Neuronal stem cell (in vitro differentiated cells): Measurements from ENCODE around the gene HIBADH.

Experiments used
- DNase-seq: peaks from one replicate; pipeline ENCODE4 v3.0.0-alpha.2; 2013; ENCODE audit warnings: low spot score
- H2AFZ ChIP-seq: one replicate; pipeline ENCODE4 v1.6.1; 2013; ENCODE audit warnings: mild to moderate bottlenecking, low read length, inconsistent platforms
- H2AK5ac ChIP-seq: 2 replicates; pipeline ENCODE4 v1.6.1; 2013; ENCODE audit warnings: low read depth, mild to moderate bottlenecking, inconsistent platforms, low read length, moderate library complexity, mixed read lengths
- H2BK120ac ChIP-seq: 2 replicates; pipeline ENCODE4 v1.6.1; 2013; ENCODE audit warnings: low read depth, mild to moderate bottlenecking, inconsistent platforms, low read length, moderate library complexity, mixed read lengths
- H2BK12ac ChIP-seq: one replicate; pipeline ENCODE4 v1.6.1; 2013; ENCODE audit warnings: low read length, inconsistent platforms
- H2BK15ac ChIP-seq: 2 replicates; pipeline ENCODE4 v1.6.1; 2013; ENCODE audit warnings: mild to moderate bottlenecking, low read length, inconsistent platforms, mixed read lengths
- H2BK5ac ChIP-seq: one replicate; pipeline ENCODE4 v1.6.1; 2013; ENCODE audit warnings: inconsistent platforms, mild to moderate bottlenecking, low read length, moderate library complexity
- H3K14ac ChIP-seq: one replicate; pipeline ENCODE4 v1.6.1; 2013; ENCODE audit warnings: low read length, inconsistent platforms
- H3K18ac ChIP-seq: 2 replicates; pipeline ENCODE4 v1.6.1; 2013; ENCODE audit warnings: low read length, inconsistent platforms
- H3K23ac ChIP-seq: 2 replicates; pipeline ENCODE4 v1.6.1; 2013; ENCODE audit warnings: low read depth, mild to moderate bottlenecking, mixed read lengths, low read length, inconsistent platforms; ENCODE audit not compliant: poor library complexity
- H3K27ac ChIP-seq: replicated peaks from 3 replicates; pipeline ENCODE4 v1.5.1; 2013; ENCODE audit warnings: low read length, inconsistent platforms
- H3K27me3 ChIP-seq, 3 experiments: 2 replicates each; pipeline ENCODE4 v1.6.1; 2013; ENCODE audit warnings: low read length in 3 of 3, mild to moderate bottlenecking in 2 of 3, inconsistent platforms in 1 of 3, low read depth in 1 of 3, mixed read lengths in 1 of 3, moderate library complexity in 1 of 3; ENCODE audit not compliant: control insufficient read depth in 3 of 3, insufficient read depth in 3 of 3
- H3K36me3 ChIP-seq, 2 donors: replicated peaks in 1 of 2; 2 replicates each; pipeline ENCODE4 v1.6.1; 2013; ENCODE audit warnings: low read length in 2 of 2; ENCODE audit not compliant: control insufficient read depth in 2 of 2, insufficient read depth in 2 of 2
- H3K4ac ChIP-seq: 2 replicates; pipeline ENCODE4 v1.6.1; 2013; ENCODE audit warnings: inconsistent platforms, mild to moderate bottlenecking, low read length, moderate library complexity
- H3K4me1 ChIP-seq, 2 donors: 1 replicate in 1 of 2; 2 replicates in 1 of 2; pipeline ENCODE4 v1.6.1; 2013; ENCODE audit warnings: low read length in 2 of 2, low read depth in 1 of 2; ENCODE audit not compliant: control insufficient read depth in 2 of 2, insufficient read depth in 1 of 2
- H3K4me2 ChIP-seq: one replicate; pipeline ENCODE4 v1.6.1; 2013; ENCODE audit warnings: mild to moderate bottlenecking, low read length, inconsistent platforms; ENCODE audit not compliant: insufficient read depth, poor library complexity, severe bottlenecking
- H3K4me3 ChIP-seq, 2 donors: 2 replicates each; pipeline ENCODE4 v1.5.1; 2013; ENCODE audit warnings: low read length in 2 of 2, mild to moderate bottlenecking in 2 of 2, inconsistent platforms in 1 of 2, moderate library complexity in 1 of 2
- H3K79me1 ChIP-seq: one replicate; pipeline ENCODE4 v1.6.1; 2013; ENCODE audit warnings: low read depth, mild to moderate bottlenecking, inconsistent platforms, low read length, moderate library complexity
- H3K9ac ChIP-seq: one replicate; pipeline ENCODE4 v1.6.1; 2013; ENCODE audit warnings: mild to moderate bottlenecking, low read depth, low read length, inconsistent platforms; ENCODE audit not compliant: poor library complexity
- H3K9me3 ChIP-seq, 2 donors: replicated peaks in 1 of 2; 2 replicates each; pipeline versions ENCODE3 to v1.6.1; 2013; ENCODE audit warnings: low read length in 2 of 2, mild to moderate bottlenecking in 2 of 2, inconsistent platforms in 1 of 2, low read depth in 1 of 2, mixed read lengths in 1 of 2, moderate library complexity in 1 of 2; ENCODE audit not compliant: control insufficient read depth in 2 of 2, insufficient read depth in 1 of 2
- H4K8ac ChIP-seq: one replicate; pipeline ENCODE4 v1.6.1; 2013; ENCODE audit warnings: low read depth, mild to moderate bottlenecking, inconsistent platforms, low read length, moderate library complexity
- H4K91ac ChIP-seq: one replicate; pipeline ENCODE4 v1.6.1; 2013; ENCODE audit warnings: low read length, low read depth, mild to moderate bottlenecking, inconsistent platforms; ENCODE audit not compliant: poor library complexity
- WGBS, 2 donors: extraction: QIAGEN DNeasy Blood & Tissue Kit; methylation state at CpG; one replicate each; pipeline ENCODE4 v1.1.7; 2013; ENCODE audit warnings: missing lambda C conversion rate in 2 of 2, mixed read lengths in 1 of 2; ENCODE audit not compliant: insufficient read length in 2 of 2, insufficient replicate concordance in 1 of 2; ENCODE audit errors: extremely low coverage in 2 of 2; 5-methylcytosine and 5-hydroxymethylcytosine counted together

The HIBADH gene

DNA sequence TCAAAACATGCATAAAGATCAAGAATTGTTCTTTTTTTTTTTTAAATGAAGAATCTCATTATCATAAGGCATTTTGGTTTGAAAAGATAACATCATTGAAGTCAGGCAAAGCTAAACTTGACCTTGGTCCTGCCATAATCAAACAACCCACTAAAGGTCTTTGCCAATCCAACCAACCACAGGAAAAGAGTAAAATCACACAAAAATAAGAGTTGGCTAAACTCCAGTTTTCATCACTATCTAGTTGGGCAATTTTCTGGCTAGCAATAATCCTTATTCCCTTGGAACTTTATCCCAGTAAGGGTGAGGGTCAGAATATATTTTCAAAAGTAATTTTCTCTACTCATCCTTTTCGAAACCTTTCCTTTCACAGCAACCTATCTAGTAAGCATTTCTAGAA lies 62.4 kb downstream of the HIBADH start:
- no peak overlapping the region for H4K91ac ChIP-seq
- no peaks in the 10 kb centered on the region for H3K9me3 ChIP-seq
- no peak for DNase-seq
- no peak overlapping the region for H3K4me3 ChIP-seq
- peaks cover 3 to 22% of the 10 kb centered on the region in 2 donors for H3K4me1 ChIP-seq
- H3K23ac ChIP-seq, result no peak overlapping the region
- no peak overlapping the region for H2BK5ac ChIP-seq
- no peak overlapping the region for H2BK120ac ChIP-seq
- H2AK5ac ChIP-seq, result no peak overlapping the region
- no peak overlapping the region for H3K4me2 ChIP-seq
- no peak overlapping the region for H3K14ac ChIP-seq
- no peak overlapping the region for H3K27ac ChIP-seq
- no peak overlapping the region for H2AFZ ChIP-seq
- H3K36me3 ChIP-seq, result no peaks in the 10 kb centered on the region
- H3K4ac ChIP-seq, result no peak overlapping the region
- H2BK15ac ChIP-seq, result no peak overlapping the region
- no peak overlapping the region for H4K8ac ChIP-seq
- H3K9ac ChIP-seq, result no peak overlapping the region
- WGBS, 2 donors, result no CpG with 5 or more reads among the region's 1 CpG
- H2BK12ac ChIP-seq, result no peak overlapping the region
- H3K27me3 ChIP-seq, result no peaks in the 10 kb centered on the region
- H3K18ac ChIP-seq, result no peak overlapping the region
- H3K79me1 ChIP-seq, result no peaks in the 10 kb centered on the region

GRCh38 chr7:27595009-27595408 lies 67.7 kb downstream of the HIBADH start:
- no peaks in the 10 kb centered on the region for H3K4me1 ChIP-seq
- H3K4me3 ChIP-seq, result no peak overlapping the region
- no peaks in the 10 kb centered on the region for H3K79me1 ChIP-seq
- DNase-seq, result no peak
- no peak overlapping the region for H3K27ac ChIP-seq
- H2BK5ac ChIP-seq, result no peak overlapping the region
- no CpG with 5 or more reads among the region's 5 CpGs for WGBS, 2 donors
- H3K27me3 ChIP-seq, result no peaks in the 10 kb centered on the region
- no peak overlapping the region for H3K18ac ChIP-seq
- no peaks in the 10 kb centered on the region for H3K9me3 ChIP-seq
- no peak overlapping the region for H3K23ac ChIP-seq
- H3K4me2 ChIP-seq, result no peak overlapping the region
- H4K91ac ChIP-seq, result no peak overlapping the region
- no peak overlapping the region for H2BK120ac ChIP-seq
- no peak overlapping the region for H2AK5ac ChIP-seq
- no peak overlapping the region for H3K14ac ChIP-seq
- H4K8ac ChIP-seq, result no peak overlapping the region
- no peak overlapping the region for H3K4ac ChIP-seq
- no peak overlapping the region for H2BK15ac ChIP-seq
- no peaks in the 10 kb centered on the region for H3K36me3 ChIP-seq
- H2BK12ac ChIP-seq, result no peak overlapping the region
- no peak overlapping the region for H3K9ac ChIP-seq
- H2AFZ ChIP-seq, result no peak overlapping the region

- WGBS, 2 donors, result no CpG with 5 or more reads among the region's 2 CpGs
- Histone ChIP-seq H4K8ac (no peak overlapping the region), H3K4me3 (no peak overlapping the region), H3K4ac (no peak overlapping the region), H3K14ac (no peak overlapping the region), H3K27ac (no peak overlapping the region), H2AFZ (no peak overlapping the region), H3K23ac (no peak overlapping the region), H2BK15ac (no peak overlapping the region), H2AK5ac (no peak overlapping the region), H3K36me3 (no peaks in the 10 kb centered on the region), H3K4me1 (no peaks in the 10 kb centered on the region), H3K9ac (no peak overlapping the region), H2BK5ac (no peak overlapping the region), H3K18ac (no peak overlapping the region), H3K79me1 (no peaks in the 10 kb centered on the region), H4K91ac (no peak overlapping the region), H3K9me3 (no peaks in the 10 kb centered on the region), H3K27me3 (no peaks in the 10 kb centered on the region), H3K4me2 (no peak overlapping the region), H2BK12ac (no peak overlapping the region), H2BK120ac (no peak overlapping the region)
- DNase-seq, result no peak
These were observed 69.5 kb downstream of the HIBADH start for GRCh38 chr7:27593226-27593625.

GRCh38 chr7:27590416-27590815 lies 72.3 kb downstream of the HIBADH start:
- no peak overlapping the region for H2BK120ac ChIP-seq
- no peaks in the 10 kb centered on the region for H3K36me3 ChIP-seq
- H3K9me3 ChIP-seq, result no peaks in the 10 kb centered on the region
- no peak overlapping the region for H2BK15ac ChIP-seq
- H3K4me1 ChIP-seq, result peaks cover 5 to 8% of the 10 kb centered on the region in 2 donors
- H3K4me2 ChIP-seq, result no peak overlapping the region
- H2BK5ac ChIP-seq, result no peak overlapping the region
- no peak overlapping the region for H3K4ac ChIP-seq
- H3K27me3 ChIP-seq, result no peaks in the 10 kb centered on the region
- no peak overlapping the region for H3K4me3 ChIP-seq
- no peak overlapping the region for H3K9ac ChIP-seq
- no peak overlapping the region for H4K91ac ChIP-seq
- no peaks in the 10 kb centered on the region for H3K79me1 ChIP-seq
- H3K23ac ChIP-seq, result no peak overlapping the region
- DNase-seq, result no peak
- WGBS, 2 donors, result no CpG with 5 or more reads among the region's 1 CpG
- H3K18ac ChIP-seq, result no peak overlapping the region
- no peak overlapping the region for H4K8ac ChIP-seq
- H3K27ac ChIP-seq, result no peak overlapping the region
- H3K14ac ChIP-seq, result no peak overlapping the region
- no peak overlapping the region for H2AFZ ChIP-seq
- H2AK5ac ChIP-seq, result no peak overlapping the region
- no peak overlapping the region for H2BK12ac ChIP-seq
